ENCODE data around the gene EMC1.
"Not testable (repeated sequence)": the region's sequence is repeated elsewhere in the genome, so short reads cannot be mapped to it uniquely, and the experiment has no call there.

The EMC1 gene

DNA sequence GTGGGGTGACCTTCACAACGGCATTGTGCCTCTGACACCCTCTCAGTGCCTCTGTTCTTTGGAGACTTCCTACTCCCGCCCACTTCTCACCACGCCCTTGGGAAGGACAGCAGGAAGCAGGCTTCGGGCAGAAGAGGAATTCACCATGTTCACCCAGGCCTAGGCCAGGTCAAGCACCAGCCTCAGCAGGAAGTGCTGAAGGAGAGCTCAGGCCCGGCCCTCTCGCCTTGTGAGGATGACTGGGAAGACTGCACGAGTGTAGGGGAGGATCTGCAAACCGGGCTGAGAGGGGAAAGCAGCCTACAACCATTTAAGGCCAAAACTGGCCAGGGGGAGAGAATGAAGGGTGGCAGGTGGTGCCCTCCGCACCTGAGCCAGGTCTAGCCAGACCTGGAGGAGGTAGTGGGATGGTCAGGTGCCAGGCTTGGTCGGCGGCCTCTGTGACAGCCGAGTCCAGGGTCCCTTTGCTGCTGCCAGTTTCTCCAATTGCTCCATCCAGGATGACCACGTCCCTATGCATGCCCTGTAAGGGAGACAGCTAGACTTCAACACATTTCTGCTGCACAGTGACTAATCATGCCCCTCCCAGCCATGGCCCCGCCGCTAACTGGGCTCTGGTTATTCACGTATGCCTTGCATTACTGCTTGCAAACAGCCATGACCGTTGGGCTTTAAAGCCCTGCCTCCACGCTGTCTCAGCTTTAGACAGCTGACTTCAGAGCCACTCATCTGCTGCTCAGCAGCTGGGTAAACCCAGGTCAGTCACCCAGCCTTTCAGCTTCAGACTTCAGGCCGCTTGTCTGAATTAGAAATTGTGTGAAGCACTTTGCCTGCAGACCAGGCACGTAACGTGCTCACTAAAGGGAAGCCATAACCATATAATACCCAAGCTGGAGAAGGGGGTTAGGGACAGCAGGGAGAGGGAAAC, 9.2 kb upstream of the EMC1 start:
- DNase-seq (ENCODE audit: low spot score) = no peak

DNA sequence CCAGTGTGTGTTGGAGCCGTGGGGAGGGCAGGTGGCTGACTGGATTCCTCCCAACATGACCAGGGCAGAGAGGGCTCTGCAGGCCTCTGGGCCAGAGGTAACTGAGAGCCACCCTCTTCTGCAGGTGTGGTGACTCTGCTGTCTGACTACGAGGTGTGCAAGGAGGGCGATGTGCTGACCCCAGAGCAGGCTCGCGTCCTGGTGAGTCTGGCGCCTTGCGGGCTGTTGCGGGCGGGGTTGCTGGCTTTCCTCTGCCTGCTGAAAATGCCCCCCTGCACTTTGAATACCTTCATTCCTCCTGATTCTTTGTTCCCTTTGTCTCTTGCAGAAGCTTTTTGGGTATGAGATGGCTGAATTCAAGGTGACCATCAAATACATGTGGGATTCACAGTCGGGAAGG, 7.0 kb upstream of the EMC1 start:
- no peak for DNase-seq (ENCODE audit: low spot score)

DNA sequence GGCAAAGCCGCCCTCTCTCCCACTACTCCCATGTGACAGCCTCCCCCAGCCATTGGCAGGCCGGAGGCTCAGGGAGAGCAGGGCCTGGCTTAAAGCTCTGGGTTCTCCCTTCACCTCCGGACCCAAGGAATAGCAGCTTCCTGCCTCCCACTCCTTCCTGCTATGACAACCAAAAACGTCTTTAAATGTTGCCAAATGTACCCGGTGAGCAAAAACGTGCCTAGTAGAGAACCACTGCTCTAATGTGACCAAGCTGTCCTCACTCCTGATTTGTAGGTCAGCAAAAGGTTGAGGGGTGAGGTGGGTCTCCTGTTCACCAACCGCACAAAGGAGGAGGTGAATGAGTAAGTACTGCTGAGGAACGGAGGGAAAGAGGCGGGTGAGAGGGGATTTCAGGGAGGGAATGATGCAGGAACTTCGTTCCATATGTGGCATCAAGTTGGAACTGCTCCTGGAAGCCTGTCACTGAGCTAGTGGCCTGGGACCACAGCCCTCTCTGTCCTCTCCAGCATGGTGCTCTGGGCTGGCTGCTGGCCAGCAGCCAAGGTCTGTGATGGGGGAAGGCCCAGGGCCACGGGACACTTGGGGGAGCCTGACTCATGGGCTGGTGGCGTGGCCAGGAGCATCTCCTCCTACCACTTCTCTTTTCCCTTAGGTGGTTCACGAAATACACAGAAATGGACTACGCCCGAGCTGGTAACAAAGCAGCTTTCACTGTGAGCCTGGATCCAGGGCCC, 6.0 kb upstream of the EMC1 start:
- DNase-seq (ENCODE audit: low spot score) = no peak

DNA sequence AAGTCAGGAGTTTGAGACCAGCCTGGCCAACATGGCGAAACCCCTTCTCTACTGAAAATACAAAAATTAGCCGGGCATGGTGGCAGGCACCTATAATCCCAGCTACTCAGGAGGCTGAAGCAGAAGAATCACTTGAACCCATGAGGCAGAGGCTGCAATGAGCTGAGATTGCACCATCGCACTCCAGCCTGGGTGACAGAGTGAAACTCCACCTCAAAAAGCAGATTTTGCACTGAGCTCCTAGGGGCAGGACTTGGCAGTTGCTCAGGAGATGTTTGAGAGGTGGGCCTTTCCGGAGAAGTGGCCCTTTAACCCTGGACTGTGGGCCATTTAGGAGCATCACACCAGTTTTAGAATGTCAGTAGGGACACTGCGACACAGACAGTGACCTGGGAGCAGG, 5.0 kb upstream of the EMC1 start:
- not testable (repeated sequence) for DNase-seq (ENCODE audit: low spot score)

DNA sequence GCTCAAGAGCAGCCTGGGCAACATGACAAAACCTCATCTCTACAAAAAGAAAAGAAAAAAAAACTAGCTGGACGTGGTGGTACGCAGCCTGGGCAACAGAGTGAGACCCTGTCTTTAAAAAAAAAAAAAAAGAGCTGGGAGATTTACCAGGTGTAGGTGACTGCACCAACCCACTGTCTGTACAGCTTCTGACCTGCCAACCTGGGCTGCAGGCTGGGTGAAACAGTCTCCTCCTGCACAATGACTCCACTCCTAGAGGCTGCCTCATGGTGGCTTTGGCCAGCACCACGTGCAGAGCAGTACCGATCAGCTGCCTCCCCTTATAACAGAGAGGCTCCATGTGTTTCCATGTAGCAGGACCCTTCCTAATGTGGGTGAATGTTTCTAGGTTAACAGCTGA, 4.0 kb upstream of the EMC1 start:
- DNase-seq (ENCODE audit: low spot score) = no peak

DNA sequence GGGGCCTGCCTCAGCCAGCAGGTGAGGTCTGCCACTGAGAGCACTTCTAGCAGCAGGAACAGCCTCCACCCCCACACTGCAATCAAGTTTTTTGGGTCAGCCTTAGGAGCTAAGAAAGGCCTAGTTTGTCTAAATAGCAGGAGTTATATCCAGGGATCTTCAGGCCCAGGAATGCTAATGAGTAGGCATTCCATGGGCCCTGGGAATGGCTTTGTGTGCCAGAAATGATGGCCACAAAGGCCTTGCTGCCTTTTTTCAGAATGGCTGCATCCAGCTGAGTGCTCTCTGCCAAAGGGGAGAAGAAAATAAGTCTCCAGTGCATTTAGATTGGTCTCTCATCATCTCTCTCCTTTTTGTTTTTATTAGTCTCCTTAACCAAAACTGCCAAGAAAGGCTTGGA, 3.1 kb upstream of the EMC1 start:
- no peak for DNase-seq (ENCODE audit: low spot score)

DNA sequence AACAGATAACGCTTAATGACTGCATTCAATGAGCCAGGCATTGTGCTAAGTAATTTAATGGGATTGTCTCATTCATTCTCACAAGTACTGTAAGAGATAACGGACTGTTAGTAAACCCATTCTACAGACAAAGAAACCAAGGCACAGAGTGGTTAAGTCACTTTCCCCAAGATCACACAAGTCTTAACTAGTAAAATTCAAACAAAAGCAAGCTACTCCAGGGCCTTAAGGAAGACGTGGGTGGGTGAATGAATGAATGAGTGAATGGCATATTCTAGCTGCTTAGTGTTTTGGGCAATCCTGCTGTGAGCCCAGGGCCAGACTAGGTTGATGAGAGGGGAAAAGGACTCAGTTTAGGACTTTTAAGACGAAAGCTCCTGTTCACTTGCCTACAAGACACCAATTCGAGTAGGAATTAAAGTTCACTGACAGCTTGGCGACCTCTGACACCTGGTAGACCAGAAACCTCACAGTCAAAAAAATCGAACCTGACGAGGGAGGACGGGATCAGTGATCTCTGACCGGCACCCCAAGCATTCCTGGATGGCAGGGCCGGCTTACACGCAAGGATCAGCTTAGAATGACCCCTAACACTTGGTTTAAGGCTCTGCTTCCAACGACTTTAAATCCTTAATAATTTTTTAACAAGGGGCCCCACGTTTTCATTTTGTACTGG, 557 bp downstream of the EMC1 start:
- DNase-seq (ENCODE audit: low spot score) = no peak

DNA sequence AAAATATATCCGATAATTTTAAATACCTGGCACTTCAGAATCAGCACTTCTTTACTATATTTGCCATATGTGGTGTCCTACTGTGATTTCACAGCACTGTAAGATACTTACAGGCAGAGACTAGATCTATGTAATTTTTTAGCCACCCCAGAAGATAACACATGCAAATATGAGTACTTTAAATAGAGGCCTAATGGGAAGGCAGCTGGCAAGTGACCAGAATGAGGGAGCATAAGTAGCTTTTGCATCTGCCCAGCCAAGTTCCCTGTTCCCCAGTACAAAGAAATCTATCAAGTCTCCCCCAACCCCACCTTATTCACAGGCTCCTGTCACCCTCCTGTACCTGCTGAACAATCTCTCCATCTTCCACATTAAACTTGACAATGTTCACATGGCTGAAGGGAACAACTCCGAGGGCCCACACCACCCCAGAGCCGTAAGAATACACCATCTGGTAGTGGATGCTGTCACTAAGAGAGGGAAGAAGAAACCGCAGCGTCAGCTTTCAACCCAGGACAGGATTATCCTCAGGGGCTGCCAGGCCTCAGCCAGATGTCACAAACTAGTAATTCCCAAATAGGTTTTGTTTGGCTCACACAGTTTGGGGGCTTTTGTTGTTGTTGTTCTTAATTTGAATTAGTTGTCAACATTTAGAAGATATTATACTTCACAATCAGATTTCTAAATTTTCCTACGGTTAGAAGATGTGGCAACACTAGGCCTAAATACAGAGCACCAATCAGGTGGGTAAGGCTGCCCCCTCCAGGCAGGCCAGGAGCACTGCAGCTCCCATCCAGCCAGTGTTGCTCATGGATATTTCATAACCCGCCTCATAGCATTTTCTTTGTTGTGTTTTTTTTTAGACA, 10.4 kb downstream of the EMC1 start:
- DNase-seq (ENCODE audit: low spot score) = no peak

DNA sequence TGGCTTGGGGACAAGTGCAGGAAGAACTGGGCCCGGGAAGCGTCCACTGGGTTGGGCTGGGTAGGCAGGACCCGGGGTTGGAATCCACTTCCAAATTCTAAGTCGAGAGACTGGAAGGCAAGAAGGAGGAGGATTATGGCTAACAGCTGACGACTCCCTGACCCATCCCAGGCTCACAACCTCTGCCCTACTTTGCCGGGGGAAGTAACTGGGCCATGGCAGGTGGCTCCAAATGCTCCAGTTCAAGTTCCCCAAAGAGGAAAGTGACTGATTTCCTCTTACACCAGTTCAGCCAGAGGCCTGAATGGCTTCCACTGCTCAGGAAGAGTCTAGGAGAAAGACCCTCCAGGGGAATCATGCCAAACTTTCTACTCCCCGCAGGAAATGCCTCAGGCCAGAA, 11.4 kb downstream of the EMC1 start:
- DNase-seq (ENCODE audit: low spot score) = no peak

DNA sequence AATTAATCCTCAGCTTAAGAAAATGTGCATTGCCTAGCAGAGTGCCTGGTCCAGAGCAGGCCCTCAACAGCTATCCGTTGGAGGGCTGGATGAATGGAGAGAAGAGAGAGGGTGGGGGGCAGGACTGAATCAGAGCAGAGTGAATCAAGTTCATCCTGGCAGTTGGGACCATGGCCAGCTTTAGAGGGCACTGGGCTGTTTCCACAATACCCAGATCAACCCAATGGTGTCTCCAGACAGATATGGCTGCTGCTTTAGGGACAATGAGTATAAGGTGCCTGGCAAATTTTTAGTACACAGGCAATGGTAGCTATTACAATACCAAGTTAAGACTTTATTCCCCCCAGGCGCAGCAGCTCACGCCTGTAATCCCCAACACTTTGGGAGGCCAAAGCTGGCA, 17.1 kb downstream of the EMC1 start:
- no peak for DNase-seq (ENCODE audit: low spot score)

DNA sequence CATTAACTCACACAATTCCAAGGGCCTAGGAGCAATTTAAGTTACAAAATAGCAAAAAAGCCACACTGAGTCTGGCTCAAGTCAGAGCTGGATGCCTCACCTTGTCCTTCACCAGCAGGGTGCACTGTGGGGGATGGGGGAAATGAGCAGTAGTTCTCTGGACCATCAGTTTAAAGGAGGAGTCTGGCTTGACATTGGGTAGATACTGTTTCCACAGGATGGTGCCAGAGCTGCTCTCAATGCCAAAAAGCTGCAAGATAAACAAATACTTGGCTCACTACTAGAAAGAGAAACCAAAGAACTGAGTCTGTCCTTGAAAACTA, 18.8 kb downstream of the EMC1 start:
- no peak for DNase-seq (ENCODE audit: low spot score)

DNA sequence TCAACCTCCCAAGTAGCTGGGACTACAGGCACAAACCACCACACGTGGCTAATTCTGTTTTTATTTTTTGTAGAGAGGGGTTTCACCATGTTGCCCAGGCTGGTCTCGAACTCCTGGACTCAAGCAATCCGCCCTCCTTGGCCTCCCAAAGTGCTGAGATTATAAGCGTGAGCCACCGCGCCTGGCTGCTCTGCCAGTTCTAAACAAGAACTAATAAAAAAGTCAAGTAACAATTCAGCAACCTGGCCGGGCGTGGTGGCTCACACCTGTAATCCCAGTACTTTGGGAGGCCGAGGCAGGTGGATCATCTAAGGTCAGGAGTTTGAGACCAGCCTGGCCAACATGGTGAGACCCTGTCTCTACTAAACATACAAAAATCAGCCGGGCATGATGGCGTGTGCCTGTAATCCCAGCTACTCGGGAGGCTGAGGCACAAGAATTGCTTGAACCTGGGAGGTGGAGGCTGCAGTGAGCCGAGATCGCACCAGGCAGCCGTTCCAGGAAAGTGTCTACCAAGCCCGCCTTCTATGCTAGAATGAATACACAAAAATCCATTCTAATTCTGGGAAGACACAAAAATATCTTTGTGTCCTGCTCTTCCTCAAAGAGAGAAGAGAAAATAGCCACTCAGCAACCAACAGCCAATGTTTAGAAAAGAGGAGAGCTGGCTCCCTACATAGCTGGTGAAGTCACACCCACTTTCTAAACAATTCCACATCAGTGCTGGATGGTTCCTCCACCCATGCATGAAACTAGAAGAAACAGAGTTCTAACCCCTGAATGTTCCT, 19.4 kb downstream of the EMC1 start:
- not testable (repeated sequence) for DNase-seq (ENCODE audit: low spot score)

DNA sequence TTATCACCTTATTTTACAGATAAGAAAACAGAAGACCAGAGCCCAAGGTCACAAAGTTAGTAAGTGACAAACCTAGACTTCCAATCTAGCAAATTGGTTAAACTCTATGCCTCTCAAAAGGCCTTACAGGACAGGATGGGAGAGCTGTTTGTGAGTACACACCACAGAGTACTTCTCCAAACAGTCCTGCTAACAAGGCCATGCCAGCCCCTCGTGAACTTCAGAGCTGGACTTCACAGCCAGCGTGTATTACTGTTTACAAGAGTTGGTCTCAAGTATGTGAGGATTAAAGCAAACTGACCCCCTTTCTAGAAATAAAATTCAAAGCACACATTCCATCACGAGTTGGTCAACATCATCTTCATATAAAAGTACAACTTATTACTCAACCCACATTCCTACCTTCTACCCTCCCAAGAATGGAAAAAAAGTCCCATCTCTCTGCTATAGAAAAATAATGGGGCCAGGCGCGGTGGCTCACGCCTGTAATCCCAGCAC, 21.4 kb downstream of the EMC1 start:
- no peak for DNase-seq (ENCODE audit: low spot score)

DNA sequence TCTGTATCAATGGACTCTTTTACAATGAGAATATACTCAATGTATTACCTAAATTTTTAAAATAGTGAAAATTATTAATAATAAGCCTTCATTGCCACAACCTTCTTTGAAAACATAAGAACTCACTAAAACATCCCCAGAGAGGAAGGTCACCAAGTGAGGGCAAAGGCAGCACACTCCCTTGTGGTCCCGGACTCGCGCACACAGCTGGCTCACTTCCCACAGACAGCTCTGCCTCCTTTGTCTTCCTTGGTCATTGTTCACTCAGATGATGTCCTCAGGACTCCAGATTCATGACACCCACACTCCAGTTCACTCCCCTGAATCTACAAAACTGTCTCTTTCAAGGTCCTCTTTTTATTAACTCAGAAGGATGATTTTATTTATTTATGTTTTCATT, 22.1 kb downstream of the EMC1 start:
- no peak for DNase-seq (ENCODE audit: low spot score)

DNA sequence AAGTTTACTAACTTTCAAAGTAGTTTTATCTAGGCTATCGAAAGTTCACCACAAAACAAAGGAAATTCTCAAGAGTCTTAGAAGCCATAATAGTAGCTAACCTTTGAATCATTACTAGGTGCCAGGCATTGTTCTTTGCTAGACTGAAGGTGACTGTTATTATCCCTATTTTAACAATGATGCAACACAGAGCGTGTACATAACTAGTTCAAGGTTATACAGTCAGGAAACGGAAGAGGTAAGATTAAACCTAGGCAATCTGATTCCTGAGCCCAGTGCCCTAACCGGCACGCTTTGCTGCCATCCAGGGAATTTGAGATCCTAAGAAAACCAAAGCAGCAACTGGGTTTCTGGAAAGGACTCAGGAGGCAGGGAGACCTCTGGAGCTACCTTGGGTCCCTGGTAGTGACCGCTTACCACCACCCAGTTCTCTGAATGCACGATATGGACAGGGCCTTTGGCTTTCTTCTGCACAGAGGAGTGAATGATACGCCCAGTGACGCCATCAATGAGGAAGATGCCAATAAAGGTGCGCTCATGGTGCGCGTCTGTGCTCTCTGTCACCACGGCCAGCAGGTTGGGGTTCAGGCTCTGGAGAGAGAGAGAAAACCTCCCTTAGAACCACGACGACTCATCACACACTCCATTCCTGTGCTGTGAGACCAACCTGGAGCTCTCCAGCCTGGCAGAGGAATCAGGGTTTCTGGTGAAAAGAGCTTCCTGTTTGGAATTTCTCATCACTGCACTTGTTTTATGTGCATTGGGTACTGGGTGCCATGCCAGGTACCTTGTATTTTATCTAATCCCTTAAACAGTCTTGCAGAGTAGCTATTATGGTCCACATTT, 28.1 kb downstream of the EMC1 start:
- no peak for DNase-seq (ENCODE audit: low spot score)

DNA sequence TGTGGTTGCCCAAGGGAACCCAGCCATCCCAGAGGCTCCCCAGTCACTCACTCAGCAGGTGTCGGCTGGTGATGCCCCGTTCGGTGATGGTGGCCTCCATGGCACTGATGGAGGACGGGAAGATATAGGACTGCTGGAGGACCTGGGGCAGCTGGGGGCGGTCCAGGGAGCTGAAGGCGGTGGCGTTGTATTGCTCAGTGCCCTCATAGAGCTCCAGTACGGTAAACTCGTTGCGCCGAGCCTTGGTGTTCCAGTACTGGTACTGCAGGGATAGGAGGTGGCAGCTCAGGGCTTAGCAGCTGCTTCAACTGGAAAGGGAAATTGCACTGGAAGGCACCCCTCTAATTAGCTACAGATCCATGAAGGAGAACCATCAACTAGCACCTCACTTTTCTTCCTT, 28.8 kb downstream of the EMC1 start:
- DNase-seq (ENCODE audit: low spot score) = no peak

DNA sequence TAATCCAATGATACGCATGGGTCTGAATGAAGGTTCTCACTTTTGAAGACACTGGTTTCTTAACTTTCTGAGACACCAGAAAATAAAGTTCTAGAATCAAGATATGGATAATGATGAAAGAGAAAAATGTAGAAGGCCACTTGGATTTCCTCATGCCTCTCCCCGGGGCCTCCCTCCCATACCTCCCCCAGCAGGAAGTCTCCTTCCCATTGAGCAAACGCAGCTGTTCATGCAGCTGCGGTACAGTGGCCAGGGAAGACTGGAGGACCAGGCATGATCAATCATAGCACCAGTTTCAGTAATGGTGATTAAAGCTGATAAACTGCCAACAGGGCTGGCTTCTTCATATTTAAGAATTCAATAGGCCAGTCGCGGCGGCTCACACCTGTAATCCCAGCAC, 30.3 kb downstream of the EMC1 start:
- DNase-seq (ENCODE audit: low spot score) = no peak

DNA sequence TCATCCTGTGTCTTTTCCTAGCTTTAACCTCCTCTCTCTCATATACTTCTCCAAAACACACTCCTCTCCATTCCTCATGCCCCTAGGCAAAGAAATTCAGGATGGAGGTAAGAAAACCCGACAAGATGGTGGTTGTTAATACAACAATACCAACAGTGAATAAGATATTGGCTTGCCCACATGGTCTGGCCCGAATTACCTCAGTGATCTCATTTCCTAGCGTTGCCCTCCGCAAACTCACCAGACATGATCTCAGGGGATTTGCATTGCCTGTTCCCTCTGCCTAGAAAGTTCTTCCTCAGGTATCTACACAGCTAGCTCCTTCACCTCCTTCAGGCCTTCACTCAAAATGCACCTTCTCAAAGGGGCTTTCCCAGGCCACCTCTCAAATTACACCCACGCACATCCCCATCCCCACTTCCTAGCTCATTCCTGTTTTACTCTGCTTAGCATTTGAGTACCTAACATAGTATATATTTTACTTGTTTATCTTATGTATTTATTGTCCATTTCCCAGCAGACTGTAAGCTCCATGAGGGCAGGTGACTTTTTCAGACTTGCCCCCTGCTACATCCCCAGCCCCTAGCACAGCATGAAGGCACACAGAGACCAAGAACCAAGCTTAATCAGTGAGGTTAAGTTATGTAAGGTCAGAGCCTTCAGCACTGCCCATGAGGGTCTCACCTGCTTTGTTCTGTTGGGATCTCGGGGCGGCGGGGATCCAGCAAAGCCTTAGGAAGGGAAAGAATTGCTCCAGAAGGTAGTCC, 31.1 kb downstream of the EMC1 start:
- no peak for DNase-seq (ENCODE audit: low spot score)

DNA sequence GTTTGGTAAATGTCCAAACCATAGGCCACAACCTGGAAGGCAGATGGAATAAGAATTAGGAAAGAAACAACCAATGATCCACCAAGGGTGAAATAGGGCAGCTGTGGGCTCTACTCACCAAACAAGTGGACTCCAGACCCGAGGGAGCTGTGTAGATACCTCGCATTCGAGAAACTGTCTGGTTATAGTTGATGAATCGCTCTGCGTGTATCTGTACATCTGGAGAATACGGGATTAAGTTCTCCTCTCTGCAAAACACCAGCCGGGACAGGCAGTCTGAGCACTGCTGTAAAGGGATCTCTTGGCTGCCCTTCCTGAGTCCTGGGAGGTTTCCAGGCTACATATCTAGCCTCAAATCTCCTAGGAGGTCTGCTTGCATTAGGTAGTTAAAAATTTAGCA, 31.9 kb downstream of the EMC1 start:
- DNase-seq (ENCODE audit: low spot score) = no peak

Data from SK-N-DZ (cell line).